Activated CD4-positive, alpha-beta T cell treated with anti-CD3 and anti-CD28 coated beads, Interleukin-10, Interleukin-2, amounts not matched to agents 100 ng/mL and 50 ng/mL, durations not matched to agents 16 hours and 8 hours (primary cell): ENCODE results near the gene MYOCD.
A peak's percentile ranks its signal among the peaks of the same experiment; 100 is the strongest.

Source experiments
- DNase-seq: peaks from one replicate; pipeline ENCODE4 v3.0.0-alpha.2; 2020

MYOCD gene

GRCh38 chr17:12768255-12768654 lies 102.6 kb downstream of the MYOCD start:
- DNase-seq: no peak

GRCh38 chr17:12769981-12770380 lies 104.3 kb downstream of the MYOCD start:
- DNase-seq: no peak

- no peak for DNase-seq
Observed at GRCh38 chr17:12773153-12773552, 107.5 kb downstream of the MYOCD start.

GRCh38 chr17:12789075-12789480 lies 123.4 kb downstream of the MYOCD start:
- DNase-seq: no peak

- peak; percentile 49 for DNase-seq
Observed at GRCh38 chr17:12789481-12790248, 124.0 kb downstream of the MYOCD start, which contains the start of gene ARHGAP44. Gene ARHGAP44, plus strand, starts transcription at chr17:12789498. Its CDS starts 341 bp downstream, at chr17:12789839.

GRCh38 chr17:12790249-12791106 lies 124.8 kb downstream of the MYOCD start:
- DNase-seq: no peak

- DNase-seq: no peak
Observed at GRCh38 chr17:12794919-12795532, 129.3 kb downstream of the MYOCD start.

GRCh38 chr17:12800855-12801365 lies 135.2 kb downstream of the MYOCD start:
- no peak for DNase-seq

GRCh38 chr17:12806630-12807029 lies 140.9 kb downstream of the MYOCD start:
- no peak for DNase-seq

- DNase-seq: no peak
Observed at GRCh38 chr17:12808723-12809122, 143.0 kb downstream of the MYOCD start.

- no peak for DNase-seq
Observed at GRCh38 chr17:12812877-12813276, 147.2 kb downstream of the MYOCD start.

- no peak for DNase-seq
Observed at GRCh38 chr17:12813664-12814063, 148.0 kb downstream of the MYOCD start.

GRCh38 chr17:12814718-12815117 lies 149.0 kb downstream of the MYOCD start:
- no peak for DNase-seq

- no peak for DNase-seq
Observed at GRCh38 chr17:12815642-12816141, 150.0 kb downstream of the MYOCD start.
